Measurements from ENCODE around the gene BMPR1A. TPM values are rescaled to one million over a fixed set of nuclear protein-coding genes. Genes with fewer than 3 reads are reported as not detected.
A peak's percentile ranks its signal among the peaks of the same experiment; 100 is the strongest.

Gene BMPR1A
- total and polyA plus RNA-seq, 4 donors: 2.2 to 16.0 (median 8.9) TPM

DNA sequence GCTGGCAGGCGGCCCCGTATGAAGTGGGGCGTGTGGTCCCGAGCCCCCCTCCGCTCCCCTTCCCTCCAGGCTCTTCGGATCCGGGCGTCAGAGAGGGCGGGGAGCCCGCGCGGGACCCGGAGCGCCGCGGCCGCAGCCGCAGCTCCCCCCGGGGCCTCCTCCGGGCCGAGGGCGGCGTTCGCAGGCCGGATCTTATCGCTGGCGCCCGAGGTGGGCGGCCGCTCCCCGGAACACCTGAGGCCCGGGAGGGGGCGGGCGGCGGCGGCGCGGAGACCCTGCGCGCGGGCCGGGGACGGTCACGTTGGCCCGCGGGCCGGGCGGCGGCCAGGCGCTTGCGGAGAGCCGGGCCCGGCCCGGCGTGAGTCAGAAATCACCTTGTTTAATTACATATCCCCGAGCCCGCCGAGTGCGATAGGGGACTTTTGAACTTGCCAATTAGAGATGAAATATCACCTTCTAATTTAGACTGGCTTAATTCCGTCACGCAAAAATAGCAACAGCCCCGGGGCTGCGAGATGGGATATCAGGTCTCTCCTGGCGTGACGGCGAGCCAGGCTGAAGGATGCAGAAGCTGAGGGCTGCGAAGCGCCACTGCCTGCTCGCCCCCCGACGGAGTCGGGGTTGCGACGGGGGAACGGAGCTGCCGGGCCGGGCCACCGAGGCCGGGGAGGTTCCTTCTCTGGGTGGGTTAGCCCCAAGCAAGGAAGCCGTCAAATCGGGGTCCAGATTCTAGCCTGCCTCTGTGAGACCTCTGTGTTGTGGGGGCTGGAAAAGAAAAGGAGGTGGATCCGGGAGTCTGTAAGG, 44.7 kb upstream of the BMPR1A start (continued):
- no peak for TF ChIP-seq HNF4A (conservative IDR thresholded peaks at IDR 0.05)
- TF ChIP-seq, protein P1, sequence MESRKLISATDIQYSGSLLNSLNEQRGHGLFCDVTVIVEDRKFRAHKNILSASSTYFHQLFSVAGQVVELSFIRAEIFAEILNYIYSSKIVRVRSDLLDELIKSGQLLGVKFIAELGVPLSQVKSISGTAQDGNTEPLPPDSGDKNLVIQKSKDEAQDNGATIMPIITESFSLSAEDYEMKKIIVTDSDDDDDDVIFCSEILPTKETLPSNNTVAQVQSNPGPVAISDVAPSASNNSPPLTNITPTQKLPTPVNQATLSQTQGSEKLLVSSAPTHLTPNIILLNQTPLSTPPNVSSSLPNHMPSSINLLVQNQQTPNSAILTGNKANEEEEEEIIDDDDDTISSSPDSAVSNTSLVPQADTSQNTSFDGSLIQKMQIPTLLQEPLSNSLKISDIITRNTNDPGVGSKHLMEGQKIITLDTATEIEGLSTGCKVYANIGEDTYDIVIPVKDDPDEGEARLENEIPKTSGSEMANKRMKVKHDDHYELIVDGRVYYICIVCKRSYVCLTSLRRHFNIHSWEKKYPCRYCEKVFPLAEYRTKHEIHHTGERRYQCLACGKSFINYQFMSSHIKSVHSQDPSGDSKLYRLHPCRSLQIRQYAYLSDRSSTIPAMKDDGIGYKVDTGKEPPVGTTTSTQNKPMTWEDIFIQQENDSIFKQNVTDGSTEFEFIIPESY (IDR thresholded peaks at IDR 0.05): no peak

DNA sequence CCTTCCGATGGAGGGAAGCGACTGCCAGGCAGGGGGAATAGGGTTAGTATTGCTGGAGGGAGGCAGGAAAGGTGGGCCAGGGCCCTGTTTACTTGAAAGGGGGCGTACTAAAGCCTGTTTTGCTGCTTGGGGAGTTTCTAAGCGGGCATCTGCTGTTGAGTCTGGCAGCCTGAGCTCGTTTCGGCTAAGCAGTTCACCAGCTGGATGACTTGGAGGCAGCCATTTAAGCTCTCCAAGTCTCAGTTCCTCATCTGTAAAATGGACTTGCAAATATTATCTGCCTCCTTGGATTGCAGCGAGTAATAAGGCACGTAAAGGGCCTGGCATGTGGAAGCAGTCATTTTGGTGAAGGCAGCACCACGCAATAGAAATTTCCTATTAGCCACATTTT, 44.1 kb upstream of the BMPR1A start:
- Histone ChIP-seq H3K9me3 (ENCODE audit: control insufficient read depth in 4 of 4, low read length in 3 of 4) (no peaks in the 10 kb centered on the region), H3K9ac (ENCODE audit: low read depth in 1 of 2, low read length in 2 of 2) (peak overlapping the region; percentile 56 to 58), H3K27me3 (ENCODE audit: control insufficient read depth in 4 of 4, insufficient read depth in 4 of 4, low read length in 3 of 4) (no peaks in the 10 kb centered on the region), H3K27ac (ENCODE audit: low read depth in 1 of 2, low read length in 2 of 2) (peak overlapping the region; percentile 66 to 72), H3K4me1 (ENCODE audit: control insufficient read depth in 4 of 4, insufficient read depth in 4 of 4, low read length in 3 of 4) (peaks cover 0 to 11% (median 6%) of the 10 kb centered on the region in 4 donors), H3K36me3 (ENCODE audit: control insufficient read depth in 4 of 4, insufficient read depth in 3 of 4, low read depth in 1 of 4, low read length in 3 of 4) (no peaks in the 10 kb centered on the region), H3K4me3 (ENCODE audit: low read depth in 1 of 3, low read length in 3 of 3) (peak overlapping the region; percentile 22 to 89 (median 71))
- DNase-seq (ENCODE audit: low spot score): no peak
- WGBS: 65% methylated on average over 9 of the region's 9 CpGs
- TF ChIP-seq EGR1 (IDR thresholded peaks at IDR 0.05; ENCODE audit: low read depth in 2 of 2): no peak
- TF ChIP-seq, protein P1 (IDR thresholded peaks at IDR 0.05): no peak
- TF ChIP-seq RAD21 (IDR thresholded peaks at IDR 0.05): no peak
- TF ChIP-seq, protein P2, sequence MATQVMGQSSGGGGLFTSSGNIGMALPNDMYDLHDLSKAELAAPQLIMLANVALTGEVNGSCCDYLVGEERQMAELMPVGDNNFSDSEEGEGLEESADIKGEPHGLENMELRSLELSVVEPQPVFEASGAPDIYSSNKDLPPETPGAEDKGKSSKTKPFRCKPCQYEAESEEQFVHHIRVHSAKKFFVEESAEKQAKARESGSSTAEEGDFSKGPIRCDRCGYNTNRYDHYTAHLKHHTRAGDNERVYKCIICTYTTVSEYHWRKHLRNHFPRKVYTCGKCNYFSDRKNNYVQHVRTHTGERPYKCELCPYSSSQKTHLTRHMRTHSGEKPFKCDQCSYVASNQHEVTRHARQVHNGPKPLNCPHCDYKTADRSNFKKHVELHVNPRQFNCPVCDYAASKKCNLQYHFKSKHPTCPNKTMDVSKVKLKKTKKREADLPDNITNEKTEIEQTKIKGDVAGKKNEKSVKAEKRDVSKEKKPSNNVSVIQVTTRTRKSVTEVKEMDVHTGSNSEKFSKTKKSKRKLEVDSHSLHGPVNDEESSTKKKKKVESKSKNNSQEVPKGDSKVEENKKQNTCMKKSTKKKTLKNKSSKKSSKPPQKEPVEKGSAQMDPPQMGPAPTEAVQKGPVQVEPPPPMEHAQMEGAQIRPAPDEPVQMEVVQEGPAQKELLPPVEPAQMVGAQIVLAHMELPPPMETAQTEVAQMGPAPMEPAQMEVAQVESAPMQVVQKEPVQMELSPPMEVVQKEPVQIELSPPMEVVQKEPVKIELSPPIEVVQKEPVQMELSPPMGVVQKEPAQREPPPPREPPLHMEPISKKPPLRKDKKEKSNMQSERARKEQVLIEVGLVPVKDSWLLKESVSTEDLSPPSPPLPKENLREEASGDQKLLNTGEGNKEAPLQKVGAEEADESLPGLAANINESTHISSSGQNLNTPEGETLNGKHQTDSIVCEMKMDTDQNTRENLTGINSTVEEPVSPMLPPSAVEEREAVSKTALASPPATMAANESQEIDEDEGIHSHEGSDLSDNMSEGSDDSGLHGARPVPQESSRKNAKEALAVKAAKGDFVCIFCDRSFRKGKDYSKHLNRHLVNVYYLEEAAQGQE (IDR thresholded peaks at IDR 0.05): no peak
- TF ChIP-seq, protein P3, sequence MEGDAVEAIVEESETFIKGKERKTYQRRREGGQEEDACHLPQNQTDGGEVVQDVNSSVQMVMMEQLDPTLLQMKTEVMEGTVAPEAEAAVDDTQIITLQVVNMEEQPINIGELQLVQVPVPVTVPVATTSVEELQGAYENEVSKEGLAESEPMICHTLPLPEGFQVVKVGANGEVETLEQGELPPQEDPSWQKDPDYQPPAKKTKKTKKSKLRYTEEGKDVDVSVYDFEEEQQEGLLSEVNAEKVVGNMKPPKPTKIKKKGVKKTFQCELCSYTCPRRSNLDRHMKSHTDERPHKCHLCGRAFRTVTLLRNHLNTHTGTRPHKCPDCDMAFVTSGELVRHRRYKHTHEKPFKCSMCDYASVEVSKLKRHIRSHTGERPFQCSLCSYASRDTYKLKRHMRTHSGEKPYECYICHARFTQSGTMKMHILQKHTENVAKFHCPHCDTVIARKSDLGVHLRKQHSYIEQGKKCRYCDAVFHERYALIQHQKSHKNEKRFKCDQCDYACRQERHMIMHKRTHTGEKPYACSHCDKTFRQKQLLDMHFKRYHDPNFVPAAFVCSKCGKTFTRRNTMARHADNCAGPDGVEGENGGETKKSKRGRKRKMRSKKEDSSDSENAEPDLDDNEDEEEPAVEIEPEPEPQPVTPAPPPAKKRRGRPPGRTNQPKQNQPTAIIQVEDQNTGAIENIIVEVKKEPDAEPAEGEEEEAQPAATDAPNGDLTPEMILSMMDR (IDR thresholded peaks at IDR 0.05; ENCODE audit: low read depth, low read length, missing input control): no peak
- no peak for TF ChIP-seq JUND (IDR thresholded peaks at IDR 0.05)
- TF ChIP-seq YY1 (IDR thresholded peaks at IDR 0.05): no peak
- no peak for TF ChIP-seq TAF1 (conservative IDR thresholded peaks at IDR 0.05)
